ENCODE results near the gene SLC25A21.

SLC25A21 gene

GRCh38 chr14:36647417-36647823 is 525.0 kb downstream of the SLC25A21 start:
- no peak for DNase-seq (ENCODE audit: low read depth)

GRCh38 chr14:36646664-36647416 is 525.6 kb downstream of the SLC25A21 start:
- no peak for DNase-seq (ENCODE audit: low read depth)

GRCh38 chr14:36633580-36633979 is 538.8 kb downstream of the SLC25A21 start:
- no peak for DNase-seq (ENCODE audit: low read depth)

Data from stimulated activated CD8-positive, alpha-beta memory T cell treated with anti-CD3 and anti-CD28 coated beads, Interleukin-15, amount 100 ng/mL, for 1 hour (primary cell).